Measurements from ENCODE around the gene GABRR1.

The GABRR1 gene

GRCh38 chr6:89215391-89215790 is 1.8 kb downstream of the GABRR1 start:
- DNase-seq (ENCODE audit: low read depth in 2 of 2) = no peak

GRCh38 chr6:89214197-89214596 is 3.0 kb downstream of the GABRR1 start:
- no peak for DNase-seq (ENCODE audit: low read depth in 2 of 2)

GRCh38 chr6:89212472-89212871 is 4.7 kb downstream of the GABRR1 start:
- DNase-seq (ENCODE audit: low read depth in 2 of 2) = no peak

GRCh38 chr6:89209457-89209856 is 7.7 kb downstream of the GABRR1 start:
- DNase-seq (ENCODE audit: low read depth in 2 of 2) = no peak

- DNase-seq (ENCODE audit: low read depth in 2 of 2) = no peak
Observed at GRCh38 chr6:89208551-89208950, 8.6 kb downstream of the GABRR1 start.

GRCh38 chr6:89205819-89206218 is 11.3 kb downstream of the GABRR1 start:
- DNase-seq (ENCODE audit: low read depth in 2 of 2) = no peak

GRCh38 chr6:89204096-89204495 is 13.1 kb downstream of the GABRR1 start:
- DNase-seq (ENCODE audit: low read depth in 2 of 2) = no peak

- DNase-seq (ENCODE audit: low read depth in 2 of 2) = no peak
Observed at GRCh38 chr6:89200706-89201215, 16.4 kb downstream of the GABRR1 start.

GRCh38 chr6:89199579-89199978 is 17.6 kb downstream of the GABRR1 start:
- no peak for DNase-seq (ENCODE audit: low read depth in 2 of 2)

- no peak for DNase-seq (ENCODE audit: low read depth in 2 of 2)
Observed at GRCh38 chr6:89198235-89198634, 18.9 kb downstream of the GABRR1 start.

- no peak for DNase-seq (ENCODE audit: low read depth in 2 of 2)
Observed at GRCh38 chr6:89197141-89197540, 20.0 kb downstream of the GABRR1 start.

- DNase-seq (ENCODE audit: low read depth in 2 of 2) = no peak
Observed at GRCh38 chr6:89194559-89194958, 22.6 kb downstream of the GABRR1 start.

- no peak for DNase-seq (ENCODE audit: low read depth in 2 of 2)
Observed at GRCh38 chr6:89190741-89191140, 26.4 kb downstream of the GABRR1 start.

- DNase-seq (ENCODE audit: low read depth in 2 of 2) = no peak
Observed at GRCh38 chr6:89187504-89187903, 29.7 kb downstream of the GABRR1 start.

GRCh38 chr6:89186762-89187161 is 30.4 kb downstream of the GABRR1 start:
- DNase-seq (ENCODE audit: low read depth in 2 of 2) = no peak

- no peak for DNase-seq (ENCODE audit: low read depth in 2 of 2)
Observed at GRCh38 chr6:89184344-89184743, 32.8 kb downstream of the GABRR1 start.

- DNase-seq (ENCODE audit: low read depth in 2 of 2) = no peak
Observed at GRCh38 chr6:89183294-89183693, 33.9 kb downstream of the GABRR1 start.

GRCh38 chr6:89180971-89181370 is 36.2 kb downstream of the GABRR1 start:
- no peak for DNase-seq (ENCODE audit: low read depth in 2 of 2)

GRCh38 chr6:89180112-89180511 is 37.0 kb downstream of the GABRR1 start:
- DNase-seq (ENCODE audit: low read depth in 2 of 2) = no peak

- DNase-seq (ENCODE audit: low read depth in 2 of 2) = no peak
Observed at GRCh38 chr6:89173634-89174033, 43.5 kb downstream of the GABRR1 start.

- no peak for DNase-seq (ENCODE audit: low read depth in 2 of 2)
Observed at GRCh38 chr6:89172131-89172530, 45.0 kb downstream of the GABRR1 start.

GRCh38 chr6:89162047-89162371 is 55.1 kb downstream of the GABRR1 start:
- no peak for DNase-seq (ENCODE audit: low read depth in 2 of 2)

GRCh38 chr6:89161326-89162046 is 55.7 kb downstream of the GABRR1 start:
- DNase-seq (ENCODE audit: low read depth in 2 of 2) = no peak
